ENCODE data around the gene CTBP1.

CTBP1 gene

GRCh38 chr4:1211891-1212545, 36.9 kb downstream of the CTBP1 start:
- DNase-seq (ENCODE audit: low spot score) = no peak

- no peak for DNase-seq (ENCODE audit: low spot score)
Observed at GRCh38 chr4:1211371-1211770, 37.6 kb downstream of the CTBP1 start.

- DNase-seq (ENCODE audit: low spot score) = no peak
Observed at GRCh38 chr4:1210971-1211370, 38.0 kb downstream of the CTBP1 start.

- no peak for DNase-seq (ENCODE audit: low spot score)
Observed at GRCh38 chr4:1210241-1210841, 38.6 kb downstream of the CTBP1 start.

- DNase-seq (ENCODE audit: low spot score) = no peak
Observed at GRCh38 chr4:1209821-1210220, 39.1 kb downstream of the CTBP1 start.

- DNase-seq (ENCODE audit: low spot score) = no peak
Observed at GRCh38 chr4:1208970-1209704, 39.8 kb downstream of the CTBP1 start.

GRCh38 chr4:1208266-1208961, 40.5 kb downstream of the CTBP1 start:
- no peak for DNase-seq (ENCODE audit: low spot score)

GRCh38 chr4:1207603-1208265, 41.2 kb downstream of the CTBP1 start:
- DNase-seq (ENCODE audit: low spot score) = no peak

- DNase-seq (ENCODE audit: low spot score) = no peak
Observed at GRCh38 chr4:1207157-1207470, 41.8 kb downstream of the CTBP1 start.

GRCh38 chr4:1206299-1207156, 42.4 kb downstream of the CTBP1 start:
- DNase-seq (ENCODE audit: low spot score) = no peak

- DNase-seq (ENCODE audit: low spot score) = no peak
Observed at GRCh38 chr4:1205586-1206298, 43.2 kb downstream of the CTBP1 start.

- DNase-seq (ENCODE audit: low spot score) = no peak
Observed at GRCh38 chr4:1204828-1205585, 43.9 kb downstream of the CTBP1 start.

GRCh38 chr4:1204286-1204827, 44.6 kb downstream of the CTBP1 start:
- no peak for DNase-seq (ENCODE audit: low spot score)

- DNase-seq (ENCODE audit: low spot score) = no peak
Observed at GRCh38 chr4:1203026-1203616, 45.8 kb downstream of the CTBP1 start.

- DNase-seq (ENCODE audit: low spot score) = no peak
Observed at GRCh38 chr4:1202526-1203011, 46.4 kb downstream of the CTBP1 start.

- DNase-seq (ENCODE audit: low spot score) = no peak
Observed at GRCh38 chr4:1201851-1202525, 46.9 kb downstream of the CTBP1 start.

- DNase-seq (ENCODE audit: low spot score) = no peak
Observed at GRCh38 chr4:1200425-1201035, 48.4 kb downstream of the CTBP1 start.

Measured in SK-N-DZ (cell line).